Jurkat, Clone E6-1 (cell line): Measurements from ENCODE around the gene DDN.
A peak's percentile ranks its signal among the peaks of the same experiment; 100 is the strongest.

Source experiments
- DNase-seq: peaks from one replicate; pipeline ENCODE4 v3.0.0-alpha.2; 2011; ENCODE audit warnings: low read depth, low spot score
- H3K4me3 ChIP-seq: 2 replicates; pipeline ENCODE4 v1.5.1; 2011; ENCODE audit warnings: mild to moderate bottlenecking, low read length, control low read depth, moderate library complexity

Gene DDN

DNA sequence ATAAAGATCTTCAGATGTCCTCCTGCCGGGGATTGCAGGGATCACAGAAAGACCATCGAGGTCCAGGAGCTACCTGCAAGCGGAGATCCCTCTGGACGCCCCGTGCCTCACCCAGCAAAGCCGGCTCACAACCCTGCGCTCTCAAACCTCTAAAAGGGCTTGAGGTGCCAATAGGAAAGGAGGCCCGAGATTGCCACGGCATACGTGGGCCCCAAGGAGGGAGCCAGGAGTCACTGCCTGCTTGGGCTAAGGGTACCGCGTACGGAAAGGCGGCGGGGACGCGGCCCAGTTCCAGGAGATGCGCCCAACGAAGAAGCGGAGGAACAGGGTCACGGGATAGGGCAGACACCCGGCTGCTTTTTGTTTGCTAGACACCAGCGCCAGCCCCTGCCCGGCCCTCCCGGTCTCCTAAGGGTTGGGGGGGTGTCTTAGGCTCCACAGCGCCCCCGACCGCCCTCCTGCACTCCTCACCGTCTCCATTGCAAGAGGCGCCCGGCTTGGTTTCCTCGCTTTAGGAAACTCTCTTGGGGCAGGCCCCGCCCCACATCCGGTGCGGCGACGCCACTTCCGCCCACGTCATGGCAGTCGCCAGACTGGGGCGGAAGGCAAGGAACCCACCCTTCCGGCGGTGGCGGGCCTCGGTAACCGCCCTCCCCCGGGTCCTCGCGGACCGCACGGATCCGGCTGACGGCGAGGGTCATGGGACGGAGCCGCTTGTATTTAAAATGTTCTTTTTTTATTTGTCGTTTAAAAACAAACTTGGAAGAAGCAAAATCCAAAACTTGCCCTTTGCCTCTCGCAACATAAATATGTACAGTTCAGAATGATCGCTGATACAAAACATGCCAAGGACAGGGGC, 19.3 kb upstream of the DDN start, which contains the start of gene PRKAG1:
TSS of gene PRKAG1 (minus strand) at position 516 of the 859 bp plus-strand sequence. CDS start at position 480, 36 bp downstream.
- H3K4me3 ChIP-seq: peak within 1 kb of the TSS; percentile 92
- peak; percentile 94 for DNase-seq

DNA sequence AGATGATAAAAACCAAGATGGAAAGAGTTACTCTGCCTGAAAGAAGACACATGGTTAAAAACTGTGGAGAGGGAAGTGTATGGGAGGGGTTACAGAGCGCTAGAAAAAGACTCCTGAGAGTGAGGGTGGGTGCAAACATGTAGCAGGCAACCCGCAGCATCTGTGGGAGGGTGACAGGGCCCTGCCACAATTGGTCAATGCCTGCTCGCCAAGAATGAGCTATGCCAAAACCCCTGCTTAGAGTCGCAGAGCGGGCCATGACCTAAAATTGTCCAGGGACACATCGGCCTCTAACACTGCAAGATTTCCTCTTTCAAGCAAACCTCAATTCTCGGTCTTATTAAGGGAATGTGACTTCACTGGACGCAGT, 18.7 kb upstream of the DDN start:
- H3K4me3 ChIP-seq: peak overlapping the region; percentile 92
- DNase-seq: no peak

DNA sequence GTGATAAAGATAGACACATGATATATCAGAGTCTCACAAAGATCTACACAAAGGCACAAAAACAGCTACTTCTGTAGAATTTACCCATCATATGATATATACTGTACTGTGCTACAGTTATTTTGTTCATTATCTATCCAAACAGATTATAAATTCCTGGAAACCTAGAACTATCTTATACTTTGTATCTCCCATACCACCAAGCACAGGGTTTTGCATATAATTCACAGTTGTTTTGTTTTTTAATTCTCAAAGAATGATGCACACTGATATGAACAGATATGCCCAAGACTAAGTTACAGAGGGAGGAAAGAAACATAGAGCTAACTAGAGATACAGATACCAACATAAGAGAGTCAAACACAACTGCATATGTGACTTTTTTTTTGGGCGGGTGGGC, 16.0 kb upstream of the DDN start:
- H3K4me3 ChIP-seq: no peak overlapping the region
- DNase-seq: no peak

DNA sequence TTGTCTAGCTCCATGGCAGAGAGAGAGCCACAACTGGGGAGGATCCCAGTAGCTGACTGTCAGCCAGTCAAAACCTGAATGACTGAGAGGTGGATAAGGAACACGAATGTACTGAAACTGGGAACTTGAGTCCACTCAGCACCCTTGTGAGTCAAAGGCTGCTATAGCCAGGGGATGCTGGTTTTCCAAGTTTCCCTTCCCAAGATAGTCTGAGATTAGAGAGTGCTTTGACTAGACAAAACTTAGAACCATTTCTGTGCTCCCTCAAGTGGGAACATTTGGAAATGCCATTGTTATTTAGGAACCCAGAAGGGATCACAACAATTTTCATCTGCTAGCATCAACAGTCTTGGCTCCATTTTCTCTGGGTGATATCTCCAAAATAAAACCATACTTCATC, 15.4 kb upstream of the DDN start:
- no peak for DNase-seq
- H3K4me3 ChIP-seq: no peak overlapping the region

DNA sequence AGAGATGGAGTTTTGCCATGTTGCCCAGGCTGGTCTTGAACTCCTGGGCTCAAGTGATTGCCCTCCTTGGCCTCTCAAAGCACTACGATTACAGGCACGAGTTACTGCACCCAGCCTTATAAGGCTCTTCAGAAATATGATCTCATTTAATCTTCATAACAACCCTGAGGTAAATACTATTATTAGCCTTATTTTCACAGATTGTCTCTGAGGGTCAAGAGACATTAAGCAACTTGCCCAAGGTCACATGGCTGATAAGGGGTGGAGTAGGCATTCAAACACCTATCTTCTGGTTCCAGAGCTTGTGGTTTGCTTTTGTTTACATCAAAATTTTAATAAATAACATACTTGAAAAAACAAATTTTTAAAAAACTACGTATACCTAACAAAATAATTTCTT, 14.3 kb upstream of the DDN start:
- H3K4me3 ChIP-seq: no peak overlapping the region
- DNase-seq: no peak

DNA sequence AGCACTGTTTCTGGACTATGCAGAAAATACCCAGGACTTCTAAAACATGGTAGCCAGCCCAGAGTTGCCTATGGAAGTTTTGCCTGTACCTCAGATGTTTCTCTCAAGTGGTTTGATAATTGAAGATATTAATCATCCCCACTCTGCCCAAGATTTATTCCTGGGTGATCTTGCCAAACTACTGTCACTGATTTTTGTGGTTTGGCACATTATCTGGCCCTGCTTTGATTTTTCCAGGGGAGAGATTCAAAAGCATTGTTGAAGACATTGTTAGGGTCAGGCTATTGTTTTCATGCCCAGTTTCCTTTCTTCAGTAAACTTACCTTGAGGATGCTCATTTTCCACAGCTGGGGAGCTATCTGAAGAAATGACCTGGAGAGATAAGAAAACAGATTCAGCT, 13.6 kb upstream of the DDN start:
- no peak overlapping the region for H3K4me3 ChIP-seq
- no peak for DNase-seq

DNA sequence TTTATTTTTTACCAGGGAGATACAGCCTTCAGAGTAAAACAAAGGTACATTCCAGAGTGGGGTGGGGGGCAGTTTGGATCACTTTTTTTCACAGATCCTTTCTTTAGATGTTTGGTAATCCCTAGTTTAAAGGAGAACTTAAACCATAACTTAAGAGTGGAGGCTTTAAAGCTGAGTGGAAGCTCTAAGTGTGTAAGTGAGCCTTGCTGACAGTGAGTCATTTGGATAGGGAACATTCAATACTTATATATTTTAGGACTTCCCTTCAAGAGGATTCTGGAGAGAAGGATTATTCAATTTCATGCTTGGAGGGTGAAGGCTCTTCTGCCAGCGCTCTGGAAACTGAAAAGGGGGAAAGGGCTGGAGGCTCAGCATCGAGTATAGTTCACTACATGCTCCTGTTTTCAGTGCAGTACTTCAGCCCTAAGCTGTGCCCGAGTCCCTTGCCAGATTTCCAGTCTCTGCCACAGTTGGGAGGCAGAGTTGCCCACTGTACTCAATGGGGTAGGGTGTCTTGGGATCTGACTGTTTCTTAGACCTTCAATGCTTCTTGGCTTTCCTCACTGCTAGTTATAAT, 11.0 kb upstream of the DDN start:
- no peak overlapping the region for H3K4me3 ChIP-seq
- DNase-seq: no peak

DNA sequence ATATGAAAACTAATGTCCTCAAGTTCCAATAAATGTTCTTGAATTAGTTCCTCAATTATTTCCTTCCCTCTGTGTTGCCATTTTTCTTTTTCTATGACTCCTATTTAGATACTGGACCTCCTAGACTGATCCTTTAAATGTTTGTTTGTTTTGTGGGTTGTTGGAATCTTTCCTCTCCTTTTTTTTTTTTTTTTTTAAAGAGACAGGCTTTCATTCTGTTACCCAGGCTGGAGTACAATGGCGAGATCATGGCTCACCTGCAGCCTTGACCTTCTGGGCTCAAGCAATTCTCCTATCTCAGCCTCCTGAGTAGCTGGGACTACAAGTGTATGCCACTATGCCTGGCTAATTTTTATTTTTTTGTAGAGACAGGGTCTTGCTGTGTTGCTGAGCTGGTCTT, 9.8 kb upstream of the DDN start:
- DNase-seq: no peak
- H3K4me3 ChIP-seq: no peak overlapping the region

DNA sequence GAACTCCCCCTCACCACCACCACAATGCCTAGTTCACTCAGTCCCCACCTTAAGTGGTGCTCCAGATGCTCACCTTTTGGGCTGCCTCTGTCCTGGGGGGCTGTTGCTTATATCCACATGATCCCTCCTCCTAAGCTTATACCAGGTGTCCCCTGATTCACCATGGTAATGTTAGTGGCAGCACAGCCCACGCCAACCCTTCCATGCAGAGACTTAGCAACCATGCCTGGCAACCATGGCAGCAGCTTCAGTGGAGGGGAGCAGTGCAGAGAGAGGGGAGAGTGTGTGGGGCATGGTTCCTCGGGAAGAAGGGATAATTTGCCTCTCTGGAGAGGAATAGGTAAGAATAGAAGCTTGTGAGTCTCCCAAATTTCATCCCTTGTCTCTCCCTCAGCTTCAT, 1.2 kb upstream of the DDN start:
- no peak for DNase-seq
- H3K4me3 ChIP-seq: no peak overlapping the region

DNA sequence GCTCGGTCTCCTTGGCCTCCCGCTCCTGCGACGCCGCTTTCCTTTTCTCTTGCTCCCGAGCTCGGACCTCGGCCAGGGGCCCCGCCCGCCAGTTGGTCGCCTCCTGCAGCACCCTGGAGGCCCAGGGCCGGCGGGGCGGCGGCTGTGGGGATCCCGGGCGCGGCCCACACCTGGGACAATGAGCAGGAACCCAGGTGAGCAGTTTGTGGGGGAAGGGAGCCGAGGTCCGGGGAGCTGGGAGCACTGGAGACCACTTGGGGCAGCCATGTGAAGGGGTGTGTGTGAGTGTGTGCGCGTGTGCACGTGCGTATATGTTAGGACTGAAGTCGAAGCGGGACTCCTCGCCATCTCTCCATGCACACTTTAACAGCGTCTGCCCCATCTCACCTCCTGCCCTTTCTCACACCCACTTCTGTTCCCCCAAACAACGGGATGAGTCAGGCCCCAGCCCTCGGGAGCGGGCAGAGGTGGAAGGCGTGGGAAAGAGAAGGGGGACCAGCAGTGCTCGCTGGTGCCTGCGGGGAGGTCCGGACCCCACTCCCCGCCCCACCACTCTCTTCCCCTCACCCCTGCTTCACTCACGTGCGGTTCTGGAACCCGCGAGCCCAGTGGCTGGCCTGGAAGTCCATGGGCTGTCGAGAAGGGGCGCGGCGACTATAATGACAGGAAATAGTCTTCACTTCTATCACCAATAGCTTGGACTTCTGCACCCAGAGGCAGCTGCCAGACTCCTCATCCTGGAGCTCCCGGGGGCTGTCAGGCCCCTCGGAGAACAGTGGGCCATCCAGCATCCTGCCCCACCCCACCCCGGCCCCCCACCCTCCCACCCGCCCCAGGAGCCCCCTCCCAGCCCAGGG, 450 bp downstream of the DDN start:
- H3K4me3 ChIP-seq: no peak overlapping the region
- DNase-seq: no peak

DNA sequence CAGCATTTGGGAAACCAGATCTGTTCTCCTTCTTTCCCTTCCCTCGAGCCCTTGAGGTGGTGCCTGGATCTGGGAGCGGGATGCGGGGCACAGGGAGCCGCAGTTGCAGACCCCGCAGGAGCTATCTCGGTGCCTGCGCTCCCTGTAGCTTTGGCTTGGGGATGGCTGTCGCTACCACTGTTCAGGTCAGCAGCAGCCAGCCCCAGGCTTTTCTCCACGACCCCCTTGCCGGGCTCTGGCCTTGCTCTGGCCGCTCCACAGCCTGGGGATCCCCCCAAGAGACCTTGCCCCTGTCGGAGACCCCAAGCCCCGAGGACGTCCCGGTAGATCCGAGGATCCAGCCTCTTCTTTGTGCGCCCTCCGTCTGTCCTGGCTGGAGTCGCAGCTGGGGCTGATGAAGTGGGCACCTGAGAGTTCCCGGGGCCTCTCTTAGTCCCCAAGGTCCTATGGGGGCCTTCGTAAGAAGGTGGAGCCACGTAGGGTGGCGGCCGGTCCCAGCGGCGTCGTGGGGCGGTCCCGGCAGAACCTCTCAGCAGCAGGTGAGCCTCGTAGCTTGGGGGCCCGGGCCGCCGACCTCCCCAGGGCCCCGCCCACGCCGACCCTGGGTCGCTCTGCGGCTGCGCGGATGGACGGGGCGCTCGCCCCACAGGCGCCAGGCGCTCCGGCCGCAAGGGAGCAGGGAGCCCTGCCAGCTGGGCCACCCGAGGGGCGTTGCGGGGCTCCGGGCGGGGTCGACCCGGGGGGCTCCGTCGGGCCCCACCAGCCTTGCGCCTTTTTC, 1.3 kb downstream of the DDN start:
- no peak for DNase-seq
- H3K4me3 ChIP-seq: no peak overlapping the region

DNA sequence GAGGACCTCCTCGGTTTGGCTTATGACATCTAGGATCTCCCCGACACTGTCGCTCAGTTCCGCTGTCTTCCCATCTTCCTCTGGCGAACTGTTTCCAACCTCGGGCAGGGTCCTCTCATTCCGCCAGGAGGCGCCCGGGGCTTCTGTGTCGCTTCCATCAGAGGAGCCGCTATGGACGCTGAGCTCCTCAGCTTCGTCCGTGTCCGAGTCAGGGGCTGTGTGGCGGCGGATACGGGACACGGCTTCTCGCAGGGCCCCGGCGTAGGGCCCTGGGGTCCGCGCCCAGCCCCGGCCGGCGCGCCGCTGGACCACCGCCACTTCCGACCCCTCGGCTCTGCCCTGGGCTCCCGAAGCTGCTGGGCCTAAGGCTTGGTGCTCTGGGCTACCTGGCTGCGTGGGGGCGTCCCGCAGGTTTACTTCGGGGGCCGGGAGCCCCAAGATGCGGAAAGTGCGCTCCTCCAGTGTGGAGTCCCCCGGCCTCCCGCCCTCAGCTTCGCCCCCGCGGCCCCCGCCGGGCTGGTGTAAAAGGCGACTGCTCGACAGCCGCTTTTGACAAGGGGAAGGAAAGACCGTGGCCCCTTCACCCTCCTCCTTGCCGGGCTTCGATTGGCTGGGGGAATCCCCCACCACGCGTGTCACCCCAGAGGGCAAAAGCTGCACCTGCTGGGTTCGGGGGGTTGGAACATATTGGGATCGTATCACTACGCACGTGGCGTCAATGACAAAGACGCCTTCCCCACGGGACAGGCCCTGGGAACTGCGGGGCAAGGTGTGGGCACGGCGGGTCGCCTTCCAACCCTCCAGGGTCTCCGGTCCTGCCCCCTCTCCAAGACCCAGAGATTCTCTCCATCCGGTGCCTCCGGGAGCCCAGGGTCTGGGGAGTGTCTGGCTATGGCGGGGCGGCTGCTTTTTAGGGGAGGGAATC, 2.1 kb downstream of the DDN start:
- no peak for DNase-seq
- H3K4me3 ChIP-seq: peak overlapping the region; percentile 37

DNA sequence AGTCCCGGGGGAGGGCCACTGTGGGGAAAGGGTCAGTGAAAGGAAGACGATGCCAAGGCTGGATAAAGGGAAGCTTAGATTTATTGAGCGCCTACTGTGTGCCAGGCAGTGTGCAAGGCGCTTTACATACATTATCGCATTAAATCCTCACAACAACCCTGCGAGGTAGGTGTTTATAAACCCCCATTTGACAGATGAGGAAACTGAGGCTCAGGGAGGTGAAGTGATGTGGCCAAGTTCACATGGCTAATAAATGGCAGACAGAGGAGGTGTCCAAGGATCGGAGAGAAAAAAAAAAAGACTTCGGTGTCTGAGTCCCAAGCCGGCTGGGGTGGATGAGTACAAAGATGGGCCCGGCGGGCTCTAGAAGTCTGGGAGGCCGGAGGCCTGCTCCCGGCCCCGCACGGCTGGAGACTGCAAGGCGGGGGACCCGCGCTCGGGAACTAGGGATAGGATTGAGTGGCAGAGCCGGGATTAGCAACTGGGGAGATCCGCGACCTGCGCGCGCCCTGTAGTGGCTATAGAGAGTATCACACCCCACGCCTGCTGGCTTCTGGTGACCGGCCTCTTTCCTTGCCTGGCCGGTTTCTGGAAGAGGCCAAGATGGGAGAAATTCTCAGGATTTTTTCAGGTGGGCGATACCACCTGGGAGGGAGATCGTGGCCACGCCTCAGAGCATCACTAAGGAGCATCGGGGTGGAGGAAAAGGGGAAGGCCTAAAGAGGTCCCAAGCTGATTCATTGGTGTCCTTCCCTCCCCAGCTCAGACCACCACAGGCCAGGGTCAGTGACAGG, 3.9 kb downstream of the DDN start:
- H3K4me3 ChIP-seq: no peak overlapping the region
- DNase-seq: no peak

DNA sequence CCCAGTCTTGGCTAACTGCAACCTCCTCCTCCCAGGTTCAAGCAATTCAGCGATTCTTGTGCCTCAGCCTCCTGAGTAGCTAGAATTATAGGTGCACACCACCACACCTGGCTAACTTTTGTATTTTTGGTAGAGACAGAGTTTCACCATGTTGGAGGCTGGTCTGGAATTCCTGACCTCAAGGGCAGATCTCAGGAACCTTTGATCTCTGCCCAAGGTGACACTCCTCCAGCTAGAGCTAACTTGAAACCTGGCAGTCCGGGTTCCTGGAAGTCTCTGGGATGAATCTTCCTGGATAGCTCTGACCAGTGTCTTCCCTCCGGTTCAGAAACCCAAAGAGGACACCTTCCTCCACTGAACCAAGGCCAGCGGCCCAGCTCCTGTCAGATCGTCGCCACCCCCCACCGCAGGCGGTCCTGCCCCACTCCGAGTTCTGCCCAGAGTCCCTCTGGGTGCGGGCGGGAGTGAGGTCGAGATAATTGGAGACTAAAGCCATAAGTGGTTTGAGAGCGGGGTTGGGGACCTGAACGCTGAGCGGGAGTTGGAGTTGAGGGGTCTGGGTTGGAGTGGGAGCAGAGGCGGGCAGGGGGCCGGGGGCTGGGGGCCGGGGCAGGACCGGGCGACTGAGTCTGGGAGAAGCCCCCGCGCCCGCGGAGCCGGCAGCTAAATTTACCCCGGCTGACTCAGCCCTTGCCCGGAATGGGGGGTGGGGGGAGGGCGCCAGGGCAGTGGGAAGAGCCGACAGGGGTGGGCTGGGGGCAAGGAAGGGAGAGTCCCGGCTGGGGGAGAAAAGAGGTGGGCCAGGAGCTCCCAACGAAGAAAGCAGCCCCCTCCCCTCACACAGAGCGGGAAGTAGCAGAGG, 4.7 kb downstream of the DDN start:
- no peak overlapping the region for H3K4me3 ChIP-seq
- DNase-seq: no peak

DNA sequence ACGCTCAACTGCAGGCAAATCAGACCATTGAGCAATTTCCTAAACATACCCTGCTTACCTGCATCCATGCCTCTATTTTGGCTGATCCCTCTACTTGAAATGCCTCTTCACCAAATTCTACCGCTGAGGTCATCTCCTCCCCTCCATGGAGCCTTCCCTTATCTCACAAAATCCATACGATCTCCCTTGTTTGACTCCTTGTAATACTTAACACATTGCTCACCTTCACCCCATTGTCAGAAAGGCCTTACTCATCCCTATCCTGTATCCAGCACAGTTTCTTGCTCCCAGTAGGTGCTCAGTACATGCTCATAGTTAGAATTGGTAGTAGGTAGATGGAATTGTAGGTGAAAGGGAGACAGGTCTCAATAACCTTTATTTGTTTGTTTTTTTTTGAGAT, 5.4 kb downstream of the DDN start:
- H3K4me3 ChIP-seq: no peak overlapping the region
- no peak for DNase-seq

DNA sequence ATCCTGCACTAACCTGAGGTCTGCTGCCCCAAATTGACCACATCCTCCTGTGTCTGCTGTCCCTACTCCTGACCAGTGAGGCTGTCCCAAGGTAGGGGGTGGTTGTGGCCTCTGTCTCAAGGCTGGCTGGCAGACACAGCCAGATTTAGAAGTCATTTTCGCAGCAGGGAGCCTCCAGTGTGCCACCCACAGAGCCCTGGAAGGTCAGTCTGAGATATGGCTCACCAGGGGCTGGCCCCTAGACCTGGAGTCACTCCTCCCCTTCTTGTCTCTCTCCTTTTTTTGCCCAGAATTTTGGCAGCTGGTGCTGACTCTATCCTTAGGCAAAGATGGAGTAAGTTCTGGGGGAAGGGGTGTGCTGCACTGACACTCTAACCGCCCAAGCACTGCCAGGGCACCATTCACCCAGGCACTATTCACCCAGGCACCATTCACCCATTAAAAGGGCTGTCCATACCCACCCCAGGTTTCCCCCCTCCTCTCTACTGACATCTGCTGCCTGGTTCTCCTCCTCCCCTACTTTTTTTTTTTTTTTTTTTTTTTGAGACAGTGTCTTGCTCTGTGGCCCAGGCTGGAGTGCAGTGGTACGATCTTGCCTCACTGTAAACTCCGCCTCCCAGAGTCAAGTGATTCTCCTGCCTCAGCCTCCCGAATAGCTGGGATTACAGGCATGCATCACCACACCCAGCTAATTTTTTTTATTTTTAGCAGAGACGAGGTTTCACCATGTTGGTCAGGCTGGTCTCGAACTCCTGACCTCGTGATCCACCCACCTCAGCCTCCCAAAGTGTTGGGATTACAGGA, 7.7 kb downstream of the DDN start:
- DNase-seq: no peak
- H3K4me3 ChIP-seq: no peak overlapping the region
